HG03442 (cell line): ENCODE results near the gene SNORC.
"Not testable (repeated sequence)": the region's sequence is repeated elsewhere in the genome, so short reads cannot be mapped to it uniquely, and the experiment has no call there.

Source experiments
- ATAC-seq: cut with Tn5 transposase; IDR thresholded peaks from one replicate; pipeline ENCODE4 v1.9.1; 2021; ENCODE audit warnings: mild to moderate bottlenecking, moderate library complexity; ENCODE audit not compliant: unreplicated experiment

SNORC gene

GRCh38 chr2:232896111-232896510 is 26.0 kb downstream of the SNORC start:
- no peak for ATAC-seq

- ATAC-seq: no peak
These were observed 26.9 kb downstream of the SNORC start for GRCh38 chr2:232896720-232897597.

GRCh38 chr2:232897598-232898408 is 27.7 kb downstream of the SNORC start:
- ATAC-seq: no peak

- ATAC-seq: no peak
These were observed 28.8 kb downstream of the SNORC start for GRCh38 chr2:232898592-232899543.

DNA sequence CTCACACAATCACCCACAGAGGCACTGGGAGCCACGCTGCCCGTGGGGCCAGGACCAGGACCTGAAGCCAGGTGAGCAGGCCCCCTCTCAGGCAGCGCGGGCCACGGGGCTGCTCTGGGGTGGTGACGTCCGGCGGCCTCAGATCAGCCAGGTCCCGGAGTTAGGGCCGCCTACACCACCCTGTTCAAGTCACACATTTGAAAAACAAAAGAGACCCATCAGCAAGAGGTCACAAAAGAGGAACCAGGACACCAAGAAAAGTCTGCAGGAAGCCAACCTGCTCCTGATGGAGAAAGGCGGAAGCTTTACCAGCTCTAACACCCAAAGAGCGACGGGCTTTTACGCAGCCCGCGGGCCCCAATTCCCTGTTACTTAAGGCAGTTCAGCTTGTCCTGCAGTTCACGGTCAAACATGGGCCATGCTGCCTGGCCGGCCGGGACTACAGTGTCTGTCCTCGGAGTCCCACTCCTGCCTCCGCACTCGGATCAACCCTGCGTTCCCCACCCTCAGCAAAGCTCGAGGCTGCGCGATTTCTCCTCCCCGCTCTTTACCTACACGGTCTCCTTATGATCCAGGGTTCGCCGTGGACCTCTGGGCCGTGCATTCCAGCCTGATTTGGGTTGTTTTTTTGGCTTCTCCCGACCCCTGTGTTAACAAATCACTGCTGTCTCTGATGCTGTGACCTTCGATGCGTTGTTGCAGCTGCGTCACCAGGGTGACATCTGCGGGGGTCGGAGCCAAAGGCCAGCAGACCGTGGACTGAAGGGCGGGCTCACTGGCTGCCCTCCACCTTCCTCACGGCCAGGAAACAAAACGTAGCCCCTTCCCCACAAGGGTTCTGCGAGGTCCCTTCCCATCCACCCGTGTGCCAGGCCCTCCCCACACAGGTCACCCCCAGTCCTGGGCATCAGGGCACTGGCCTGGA is 31.0 kb downstream of the SNORC start:
- ATAC-seq: no peak

DNA sequence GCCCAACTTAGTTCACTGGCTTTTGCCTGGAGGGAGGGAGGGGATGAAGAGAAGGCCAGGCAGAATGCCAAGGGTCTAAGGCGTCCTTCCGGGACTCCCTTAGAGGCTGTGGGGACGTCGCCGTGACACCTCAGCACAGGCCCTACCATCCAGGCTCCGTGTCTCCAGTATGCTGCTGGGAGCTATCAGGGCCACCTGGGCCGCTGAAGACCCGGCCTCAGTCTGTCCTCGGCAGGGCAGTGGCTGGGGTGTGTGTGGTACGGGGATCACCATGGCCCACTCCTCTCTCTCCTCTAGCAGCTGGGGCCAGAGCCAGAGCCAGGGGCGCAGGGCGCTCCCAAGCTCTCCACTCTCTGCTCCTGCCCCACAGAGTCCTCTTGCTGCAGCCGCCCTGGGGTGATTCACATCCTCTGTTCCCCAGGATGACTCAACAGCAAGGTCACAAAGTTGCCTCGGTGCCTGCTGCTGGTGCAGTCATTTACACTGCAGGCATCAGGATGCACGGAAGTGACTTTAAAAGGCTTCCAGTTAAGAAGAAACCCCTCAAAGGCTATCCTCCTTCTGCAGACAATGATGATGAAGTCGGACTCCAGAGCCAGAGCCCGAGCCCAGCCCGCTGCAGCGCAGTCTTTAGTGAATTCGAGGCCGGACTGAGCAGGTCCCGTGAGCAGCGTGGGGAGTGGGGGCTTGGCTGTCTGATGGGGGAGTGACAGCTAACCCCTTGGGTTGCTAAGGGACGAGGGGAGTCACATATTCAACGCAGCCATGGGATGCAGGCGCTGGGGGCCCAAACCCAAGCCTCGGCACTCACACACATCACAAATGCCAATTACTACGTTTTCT is 31.9 kb downstream of the SNORC start:
- no peak for ATAC-seq

GRCh38 chr2:232903989-232904388 is 33.9 kb downstream of the SNORC start:
- ATAC-seq: no peak

- ATAC-seq: not testable (repeated sequence)
These were observed 37.0 kb downstream of the SNORC start for GRCh38 chr2:232906867-232907717.

GRCh38 chr2:232907718-232908085 is 37.6 kb downstream of the SNORC start:
- ATAC-seq: not testable (repeated sequence)

DNA sequence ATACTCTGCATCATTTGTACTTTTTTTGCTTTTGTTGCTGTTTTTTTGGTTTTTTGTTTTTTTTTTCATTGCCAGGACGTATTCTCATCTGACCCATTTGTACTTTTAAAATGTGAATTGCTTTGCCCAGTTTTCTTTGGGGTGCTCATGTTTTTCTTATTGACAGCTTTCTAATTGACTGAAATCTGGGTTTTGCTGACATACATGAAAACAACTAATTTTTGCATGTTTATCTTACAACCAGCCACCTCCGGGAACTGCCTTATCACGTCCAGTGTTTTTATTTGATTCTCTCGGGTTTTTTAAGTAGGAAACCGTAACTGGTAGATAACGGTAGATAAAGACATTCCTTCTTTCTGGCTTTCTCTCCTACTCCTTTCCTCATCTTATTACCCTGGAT is 38.6 kb downstream of the SNORC start:
- ATAC-seq: no peak

DNA sequence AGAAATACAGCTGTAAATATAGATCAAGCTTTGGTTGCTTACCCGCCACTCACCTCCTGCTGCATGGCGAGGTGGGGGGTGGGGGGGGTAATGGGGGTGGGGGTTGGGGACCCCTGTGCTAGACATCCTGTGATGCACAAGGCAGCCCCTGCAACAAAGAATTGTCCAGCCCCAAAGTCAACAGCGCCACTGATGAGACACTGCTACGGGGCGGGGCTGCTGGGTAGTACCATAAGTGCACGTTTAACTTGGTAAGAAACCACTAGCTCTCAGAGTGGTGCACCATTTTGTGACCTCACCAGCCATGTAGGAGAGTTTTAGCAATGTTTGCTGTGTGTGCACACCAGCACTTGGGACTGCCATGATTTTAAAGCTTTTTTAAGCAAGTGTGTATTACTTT is 40.3 kb downstream of the SNORC start:
- no peak for ATAC-seq

- no peak for ATAC-seq
These were observed 41.7 kb downstream of the SNORC start for GRCh38 chr2:232911712-232912277.

- no peak for ATAC-seq
These were observed 43.8 kb downstream of the SNORC start for GRCh38 chr2:232913903-232914302.

GRCh38 chr2:232919141-232919540 is 49.1 kb downstream of the SNORC start:
- no peak for ATAC-seq

DNA sequence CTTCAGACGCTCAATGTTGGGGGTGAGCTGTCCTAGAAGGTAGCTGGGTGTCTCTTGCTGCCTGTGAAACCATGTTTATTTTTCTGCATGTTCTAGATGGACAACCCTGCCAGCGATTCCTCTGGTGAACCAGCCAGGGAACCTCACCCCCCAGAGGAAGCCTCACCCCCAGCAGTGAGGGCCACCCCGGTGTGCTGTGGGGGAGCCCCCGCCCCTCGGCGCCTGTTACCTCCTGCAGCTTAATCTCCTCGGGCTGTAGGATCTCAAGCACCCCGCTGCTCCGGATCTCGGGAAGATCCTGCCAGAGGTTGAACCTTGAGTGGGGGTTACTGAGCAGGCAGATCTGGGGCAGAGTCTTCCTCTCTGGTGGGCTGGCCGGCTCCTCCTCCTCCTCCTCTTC is 50.0 kb downstream of the SNORC start:
- no peak for ATAC-seq

DNA sequence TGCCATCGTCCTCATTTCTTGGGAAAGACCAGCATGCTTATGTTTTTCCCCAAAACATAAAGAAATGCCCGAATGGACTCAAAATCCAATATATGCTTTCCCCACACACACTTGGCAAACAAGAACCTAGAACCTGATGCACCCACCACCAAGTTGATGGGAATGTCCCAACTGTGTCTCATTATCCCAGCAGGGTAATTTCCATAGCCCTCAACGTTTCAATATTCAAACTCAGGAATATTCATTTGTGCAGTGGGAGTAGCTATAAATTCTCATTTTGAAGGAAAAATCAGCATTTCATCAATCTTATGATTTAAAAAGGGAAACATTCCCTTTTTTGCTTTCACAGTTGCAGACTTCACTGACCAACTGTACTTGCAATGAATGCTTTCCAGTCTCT is 50.7 kb downstream of the SNORC start:
- ATAC-seq: no peak

DNA sequence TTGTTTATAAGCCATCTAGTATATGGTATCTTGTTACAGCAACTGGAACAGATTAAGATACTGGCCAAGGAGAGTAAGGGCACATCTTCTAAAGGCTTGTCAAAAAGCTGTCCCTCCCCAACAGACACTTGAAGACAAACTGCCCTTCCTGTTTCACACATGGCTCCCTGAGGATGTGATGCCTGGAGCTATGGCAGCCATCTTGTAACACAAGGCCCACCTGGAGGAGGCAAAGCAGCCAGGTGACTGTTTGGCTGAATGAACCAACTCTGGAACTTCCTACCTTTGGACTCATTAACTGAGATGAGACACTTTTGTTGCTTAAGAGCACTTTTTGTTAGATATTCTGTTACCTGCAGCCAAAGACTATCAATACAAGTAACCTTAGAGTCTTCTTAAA is 54.4 kb downstream of the SNORC start:
- ATAC-seq: no peak
